Astrocyte (in vitro differentiated cells and primary cell): ENCODE results near the gene SCNN1A.

Experiments
- EZH2 ChIP-seq: IDR thresholded peaks from 2 replicates; pipeline ENCODE4 v1.6.1; 2012; ENCODE audit warnings: mild to moderate bottlenecking, low read length, inconsistent platforms; ENCODE audit not compliant: insufficient read depth
- TF ChIP-seq, protein P1 (sequence below): IDR thresholded peaks from 2 replicates; pipeline ENCODE4 v1.5.1; 2011; ENCODE audit warnings: low read depth, mild to moderate bottlenecking, inconsistent platforms, low read length, moderate library complexity; ENCODE audit not compliant: insufficient read depth

GRCh38 chr12:6302621-6303020, 72.7 kb downstream of the SCNN1A start:
- TF ChIP-seq, protein P1, sequence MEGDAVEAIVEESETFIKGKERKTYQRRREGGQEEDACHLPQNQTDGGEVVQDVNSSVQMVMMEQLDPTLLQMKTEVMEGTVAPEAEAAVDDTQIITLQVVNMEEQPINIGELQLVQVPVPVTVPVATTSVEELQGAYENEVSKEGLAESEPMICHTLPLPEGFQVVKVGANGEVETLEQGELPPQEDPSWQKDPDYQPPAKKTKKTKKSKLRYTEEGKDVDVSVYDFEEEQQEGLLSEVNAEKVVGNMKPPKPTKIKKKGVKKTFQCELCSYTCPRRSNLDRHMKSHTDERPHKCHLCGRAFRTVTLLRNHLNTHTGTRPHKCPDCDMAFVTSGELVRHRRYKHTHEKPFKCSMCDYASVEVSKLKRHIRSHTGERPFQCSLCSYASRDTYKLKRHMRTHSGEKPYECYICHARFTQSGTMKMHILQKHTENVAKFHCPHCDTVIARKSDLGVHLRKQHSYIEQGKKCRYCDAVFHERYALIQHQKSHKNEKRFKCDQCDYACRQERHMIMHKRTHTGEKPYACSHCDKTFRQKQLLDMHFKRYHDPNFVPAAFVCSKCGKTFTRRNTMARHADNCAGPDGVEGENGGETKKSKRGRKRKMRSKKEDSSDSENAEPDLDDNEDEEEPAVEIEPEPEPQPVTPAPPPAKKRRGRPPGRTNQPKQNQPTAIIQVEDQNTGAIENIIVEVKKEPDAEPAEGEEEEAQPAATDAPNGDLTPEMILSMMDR: no peak
- no peak for TF ChIP-seq EZH2
